H1 (cell line): ENCODE data around the gene PTPN9. TPM values are rescaled to one million over a fixed set of nuclear protein-coding genes. Genes with fewer than 3 reads are reported as not detected.

Experiments used
- BACH1 ChIP-seq: IDR thresholded peaks from 2 replicates; pipeline ENCODE4 v1.6.1; 2012; ENCODE audit warnings: low read length, improper control_type of control experiment
- CBX5 ChIP-seq: fragments of 300-800, 300-1000 bp; sonication (generic); IDR thresholded peaks from 2 replicates; pipeline ENCODE4 v1.7.1; 2016; ENCODE audit warnings: antibody characterized with exemption, low read length, low read depth
- CHD2 ChIP-seq: IDR thresholded peaks from 2 replicates; pipeline ENCODE4 v1.6.1; 2012; ENCODE audit warnings: low read length, improper control_type of control experiment
- CREB1 ChIP-seq: IDR thresholded peaks from 2 replicates; pipeline ENCODE4 v1.6.1; 2012; ENCODE audit warnings: inconsistent platforms
- CTCF ChIP-seq, 3 experiments: IDR thresholded peaks; 1 replicate in 2 of 3; 2 replicates in 1 of 3; pipeline versions ENCODE4 v1.5.1 to v1.6.1; 2011; ENCODE audit warnings: low read length in 3 of 3, mild to moderate bottlenecking in 3 of 3, inconsistent platforms in 2 of 3, low read depth in 1 of 3, moderate library complexity in 1 of 3; ENCODE audit not compliant: insufficient read depth in 1 of 3; ENCODE audit errors: control extremely low read depth in 1 of 3
- GABPA ChIP-seq: IDR thresholded peaks from 2 replicates; pipeline ENCODE4 v1.6.1; 2011; ENCODE audit warnings: mild to moderate bottlenecking, low read length, moderate library complexity, borderline replicate concordance; ENCODE audit not compliant: insufficient read depth
- HDAC6 ChIP-seq: IDR thresholded peaks from one replicate; pipeline ENCODE4 v1.7.1; 2012; ENCODE audit warnings: low read depth, mild to moderate bottlenecking, inconsistent platforms, low read length, moderate library complexity
- JUND ChIP-seq: IDR thresholded peaks from 2 replicates; pipeline ENCODE4 v1.6.1; 2011; ENCODE audit warnings: mild to moderate bottlenecking, improper control_type of control experiment, low read length
- KDM4A ChIP-seq: IDR thresholded peaks from one replicate; pipeline ENCODE4 v1.7.1; 2012; ENCODE audit warnings: low read depth, mild to moderate bottlenecking, moderate library complexity, low read length, inconsistent platforms; ENCODE audit not compliant: severe bottlenecking
- MAFK ChIP-seq: IDR thresholded peaks from 2 replicates; pipeline ENCODE4 v1.6.1; 2012; ENCODE audit warnings: low read depth, mild to moderate bottlenecking, improper control_type of control experiment, low read length
- RAD21 ChIP-seq, 2 experiments: IDR thresholded peaks in 1 of 2; conservative IDR thresholded peaks in 1 of 2; 2 replicates each; pipeline ENCODE4 v1.6.1; 2011; ENCODE audit warnings: low read depth in 2 of 2, low read length in 2 of 2, improper control_type of control experiment in 1 of 2, inconsistent platforms in 1 of 2, mild to moderate bottlenecking in 1 of 2, moderate library complexity in 1 of 2
- SIN3A ChIP-seq, 2 experiments: IDR thresholded peaks in 1 of 2; conservative IDR thresholded peaks in 1 of 2; 2 replicates each; pipeline ENCODE4 v1.6.1; 2011 to 2012; ENCODE audit warnings: low read length in 2 of 2, improper control_type of control experiment in 1 of 2, low read depth in 1 of 2, mild to moderate bottlenecking in 1 of 2
- SP2 ChIP-seq: IDR thresholded peaks from 2 replicates; pipeline ENCODE4 v1.6.1; 2012; ENCODE audit warnings: mild to moderate bottlenecking, low read length, inconsistent platforms
- TAF1 ChIP-seq: IDR thresholded peaks from 2 replicates; pipeline ENCODE4 v1.6.1; 2011; ENCODE audit warnings: mild to moderate bottlenecking, low read depth, low read length
- TBP ChIP-seq: IDR thresholded peaks from 2 replicates; pipeline ENCODE4 v1.6.1; 2011; ENCODE audit warnings: low read depth, low read length, improper control_type of control experiment
- TCF12 ChIP-seq: IDR thresholded peaks from 2 replicates; pipeline ENCODE4 v1.6.1; 2011; ENCODE audit warnings: low read depth, mild to moderate bottlenecking, low read length
- USF2 ChIP-seq: IDR thresholded peaks from 2 replicates; pipeline ENCODE4 v1.6.1; 2011; ENCODE audit warnings: low read length, improper control_type of control experiment
- polyA plus RNA-seq, 7 experiments: library from polyadenylated mRNA; depleted of rRNA in 3 of 7; stranded (reverse) in 5 of 7; unstranded in 2 of 7; fragments of >200 nt in 5 of 7; fragments of 200-250 nt in 2 of 7; gene quantifications; 1 replicate in 5 of 7; 2 replicates in 1 of 7; 4 replicates in 1 of 7; pipeline versions ENCODE4 v1.2.1 to v1.2.3, GENCODE V29; 2011 to 2013; ENCODE audit warnings: missing spikeins in 2 of 7, mixed read lengths in 2 of 7
- total RNA-seq: library from RNA; stranded (reverse); fragmentation: NEBNext Ultra II Directional; extraction: Animal tissue kit (Norgen Biotek cat#: 25700); gene quantifications from 2 replicates; pipeline ENCODE4 v1.2.1, GENCODE V29; 2021
- TF ChIP-seq, protein P1 (sequence below): IDR thresholded peaks from 2 replicates; pipeline ENCODE4 v1.6.1; 2011; ENCODE audit warnings: low read depth, mild to moderate bottlenecking, low read length; ENCODE audit not compliant: insufficient read depth

PTPN9 gene
- total and polyA plus RNA-seq, 2 of the 8 experiments (the other 6 are each of a cell fraction or from before 2014, with no cell fraction given): 46.6 to 57.4 TPM

DNA sequence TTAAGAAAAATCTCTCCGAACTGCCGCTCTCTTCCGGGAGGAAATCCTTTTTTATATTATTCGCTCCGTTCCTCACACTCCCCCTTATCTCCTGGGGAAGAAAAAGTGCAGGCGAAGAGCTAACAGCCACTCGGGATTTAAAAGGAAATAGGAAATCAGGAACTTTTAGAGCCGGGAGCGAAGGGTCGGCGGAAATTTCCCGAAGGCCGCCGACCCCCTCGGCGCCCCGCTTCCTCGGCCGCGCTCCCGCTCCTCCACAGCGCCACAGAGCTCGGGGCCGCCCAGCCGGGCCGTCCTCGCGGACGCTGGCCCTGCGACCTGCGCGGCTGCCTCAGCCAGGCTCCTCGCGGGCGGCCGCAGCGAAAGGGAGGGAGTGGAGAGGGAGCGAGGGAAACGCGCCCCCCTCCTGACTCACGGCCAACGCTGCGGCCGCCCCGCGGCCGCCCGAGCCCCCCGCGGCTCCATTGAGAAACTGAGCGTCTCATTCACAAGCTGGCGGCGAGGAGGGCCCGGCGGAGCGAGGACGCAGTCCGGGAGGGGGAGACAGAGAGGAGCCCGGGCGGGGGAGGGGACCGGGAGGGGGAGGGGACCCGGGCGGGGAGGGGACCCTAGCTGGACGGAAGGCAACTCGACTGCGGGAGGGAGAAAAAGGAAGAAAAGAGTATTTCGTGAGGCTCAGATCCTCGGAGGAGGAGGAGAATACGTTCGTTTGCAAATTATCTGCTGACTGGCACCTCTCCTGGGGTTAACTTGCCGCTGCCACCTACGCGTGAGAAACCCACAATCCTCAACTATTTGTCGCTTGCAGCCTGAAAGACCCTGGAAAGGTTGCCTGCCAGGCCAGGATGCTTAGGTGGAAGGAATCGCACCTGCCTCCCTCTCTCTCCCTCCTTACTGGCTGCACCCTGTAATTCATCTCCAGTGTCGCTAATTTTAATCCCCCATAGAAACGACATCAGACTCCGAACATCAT, at the start of gene PTPN9 (continued):
- peak in 2 of 3 experiments; percentile 40 to 47; a peak in 3 of 4 replicates for TF ChIP-seq CTCF (IDR thresholded peaks at IDR 0.05; ENCODE audit: control extremely low read depth in 1 of 3, insufficient read depth in 1 of 3, low read depth in 1 of 3, low read length in 3 of 3)
- peak; percentile 1 to 68; a peak in 2 of 4 replicates for TF ChIP-seq SIN3A (conservative IDR thresholded peaks at IDR 0.05 in 1 of 2, IDR thresholded peaks at IDR 0.05 in 1 of 2; ENCODE audit: low read depth in 1 of 2, low read length in 2 of 2)
- TF ChIP-seq USF2: no peak
- no peak for TF ChIP-seq MAFK
- TF ChIP-seq RAD21 (IDR thresholded peaks at IDR 0.05 in 1 of 2, conservative IDR thresholded peaks at IDR 0.05 in 1 of 2; ENCODE audit: low read depth in 2 of 2, low read length in 2 of 2): peak in 1 of 2 experiments; percentile 23; a peak in 1 of 4 replicates
- TF ChIP-seq BACH1: no peak; the same call in 1 of the 2 replicates
- no peak for TF ChIP-seq HDAC6
- no peak for TF ChIP-seq GABPA
- TF ChIP-seq JUND: 0 out of 2 replicates have a peak, but pooled peaks have one; percentile 43
- 0 out of 2 replicates have a peak, but pooled peaks have one; percentile 42 for TF ChIP-seq TAF1
- TF ChIP-seq TCF12: no peak
- no peak for TF ChIP-seq CBX5
- TF ChIP-seq KDM4A: peak; percentile 15
- no peak for TF ChIP-seq SP2
- no peak for TF ChIP-seq CREB1
- TF ChIP-seq CHD2: no peak
- TF ChIP-seq, protein P1, sequence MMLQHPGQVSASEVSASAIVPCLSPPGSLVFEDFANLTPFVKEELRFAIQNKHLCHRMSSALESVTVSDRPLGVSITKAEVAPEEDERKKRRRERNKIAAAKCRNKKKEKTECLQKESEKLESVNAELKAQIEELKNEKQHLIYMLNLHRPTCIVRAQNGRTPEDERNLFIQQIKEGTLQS: no peak
- peak; percentile 51 for TF ChIP-seq TBP
- TF ChIP-seq, all 59 proteins: peak for 16
